NCI-H82 (cell line): ENCODE data around the gene RAB40C.

Experiments used
- DNase-seq: peaks from one replicate; lab custom pipeline; 2025; lab: John Stamatoyannopoulos, UW

Gene RAB40C

GRCh38 chr16:632486-633335, 42.8 kb downstream of the RAB40C start:
- no peak for DNase-seq

- no peak for DNase-seq
These were observed 43.6 kb downstream of the RAB40C start for GRCh38 chr16:633336-634050.

- no peak for DNase-seq
These were observed 44.3 kb downstream of the RAB40C start for GRCh38 chr16:634051-634670.

DNA sequence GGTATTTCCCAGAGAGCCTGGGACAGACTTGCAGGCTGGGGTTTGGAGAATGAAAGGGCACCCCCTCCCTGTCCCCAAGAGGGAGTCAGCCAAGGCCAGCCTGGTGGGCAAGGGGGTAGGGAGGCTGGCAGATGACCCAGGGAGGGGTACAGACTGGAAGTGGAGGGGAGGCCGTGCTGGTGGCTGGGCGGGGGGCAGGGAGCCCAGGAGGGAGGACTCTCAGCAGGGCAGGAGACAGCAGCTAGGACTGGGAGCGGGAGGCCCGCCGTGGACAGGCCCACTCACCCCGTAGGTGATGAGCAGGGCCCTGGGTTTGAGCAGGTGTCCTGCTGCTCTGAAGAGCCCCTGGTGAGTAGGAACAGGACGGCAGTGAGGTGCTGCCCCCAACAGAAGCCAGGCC, 45.1 kb downstream of the RAB40C start:
- no peak for DNase-seq

DNA sequence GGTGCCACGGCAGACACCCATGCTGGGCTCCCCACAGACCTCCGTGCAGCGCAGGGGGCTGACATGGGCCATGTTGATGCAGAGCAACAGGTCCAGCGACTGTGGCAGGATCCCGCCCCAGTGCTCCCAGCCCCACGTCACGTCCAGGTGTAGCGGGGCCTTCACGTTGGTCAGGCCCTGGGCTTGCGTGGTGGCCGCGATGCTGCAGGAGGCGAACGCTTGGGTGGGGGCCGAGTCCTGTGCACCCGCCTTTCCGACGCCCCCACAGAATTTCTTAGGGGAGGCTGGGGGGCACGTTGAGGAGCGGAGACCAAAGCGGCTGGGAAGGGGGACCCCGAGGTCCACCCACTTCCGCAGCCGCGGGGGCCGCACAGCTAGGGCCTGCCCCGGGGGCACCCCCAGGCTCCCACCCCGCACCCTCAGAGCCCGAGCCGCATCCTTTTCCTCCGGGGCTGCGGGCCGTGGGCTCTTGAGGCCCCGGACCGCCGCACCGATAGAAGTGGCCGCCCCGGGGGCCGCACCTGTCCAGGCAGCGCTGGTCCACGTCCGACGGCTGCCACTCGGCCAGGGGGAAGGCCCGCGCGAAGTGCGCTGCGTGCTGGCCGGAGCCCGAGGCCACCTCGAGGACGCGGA, 45.8 kb downstream of the RAB40C start:
- no peak for DNase-seq

- DNase-seq = peak; percentile 98
These were observed 46.6 kb downstream of the RAB40C start, which contains the start of gene METTL26 for GRCh38 chr16:636206-637080. Gene METTL26, minus strand, starts transcription at chr16:636305. Its CDS starts 15 bp downstream, at chr16:636290.

- peak; percentile 93 for DNase-seq
These were observed 47.5 kb downstream of the RAB40C start for GRCh38 chr16:637081-638018.

DNA sequence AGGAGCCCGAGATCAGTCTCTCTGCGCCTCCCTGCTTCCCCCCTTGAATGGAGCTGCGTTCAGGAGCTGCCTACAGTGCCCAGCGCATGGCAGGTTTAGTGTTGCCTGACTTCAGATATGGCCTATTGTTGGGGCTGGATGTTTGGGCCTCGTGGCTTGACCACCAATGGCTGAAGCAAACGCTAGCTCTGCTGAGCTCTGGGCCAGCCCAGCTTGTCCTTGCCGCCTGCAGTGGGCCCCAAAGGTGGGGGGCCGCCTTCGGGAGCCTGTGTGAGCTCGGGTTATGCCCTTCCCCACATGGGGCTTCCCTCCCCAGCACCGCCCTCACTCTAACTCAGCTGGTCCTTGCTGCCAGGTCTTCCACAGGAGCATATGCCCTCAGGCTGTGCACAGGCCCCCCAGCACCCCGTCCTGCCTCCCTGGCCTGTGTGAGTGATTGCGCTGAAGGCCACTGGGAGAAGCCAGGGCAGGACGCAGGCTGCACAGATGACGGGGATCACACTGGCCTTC, 48.2 kb downstream of the RAB40C start:
- no peak for DNase-seq

- DNase-seq = no peak
These were observed 49.0 kb downstream of the RAB40C start for GRCh38 chr16:638836-639235.

DNA sequence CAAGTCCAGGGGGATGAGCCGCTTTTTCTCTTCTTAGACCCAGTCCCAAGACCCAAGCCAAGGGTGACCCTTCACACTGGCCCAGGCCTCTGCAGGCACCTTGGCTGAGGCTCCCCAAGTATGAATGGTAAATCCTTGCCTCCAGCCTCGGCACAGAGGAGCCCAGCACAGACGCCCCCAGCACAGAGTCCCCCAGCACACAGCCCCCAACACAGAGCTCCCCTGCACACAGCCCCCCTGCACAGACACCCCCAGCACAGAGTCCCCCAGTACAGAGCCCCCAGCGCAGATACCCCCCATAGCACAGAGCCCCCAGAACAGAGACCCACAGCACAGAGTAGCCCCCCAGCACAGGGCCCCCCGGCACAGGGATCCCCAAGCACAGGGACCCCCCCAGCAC, 50.7 kb downstream of the RAB40C start:
- no peak for DNase-seq

DNA sequence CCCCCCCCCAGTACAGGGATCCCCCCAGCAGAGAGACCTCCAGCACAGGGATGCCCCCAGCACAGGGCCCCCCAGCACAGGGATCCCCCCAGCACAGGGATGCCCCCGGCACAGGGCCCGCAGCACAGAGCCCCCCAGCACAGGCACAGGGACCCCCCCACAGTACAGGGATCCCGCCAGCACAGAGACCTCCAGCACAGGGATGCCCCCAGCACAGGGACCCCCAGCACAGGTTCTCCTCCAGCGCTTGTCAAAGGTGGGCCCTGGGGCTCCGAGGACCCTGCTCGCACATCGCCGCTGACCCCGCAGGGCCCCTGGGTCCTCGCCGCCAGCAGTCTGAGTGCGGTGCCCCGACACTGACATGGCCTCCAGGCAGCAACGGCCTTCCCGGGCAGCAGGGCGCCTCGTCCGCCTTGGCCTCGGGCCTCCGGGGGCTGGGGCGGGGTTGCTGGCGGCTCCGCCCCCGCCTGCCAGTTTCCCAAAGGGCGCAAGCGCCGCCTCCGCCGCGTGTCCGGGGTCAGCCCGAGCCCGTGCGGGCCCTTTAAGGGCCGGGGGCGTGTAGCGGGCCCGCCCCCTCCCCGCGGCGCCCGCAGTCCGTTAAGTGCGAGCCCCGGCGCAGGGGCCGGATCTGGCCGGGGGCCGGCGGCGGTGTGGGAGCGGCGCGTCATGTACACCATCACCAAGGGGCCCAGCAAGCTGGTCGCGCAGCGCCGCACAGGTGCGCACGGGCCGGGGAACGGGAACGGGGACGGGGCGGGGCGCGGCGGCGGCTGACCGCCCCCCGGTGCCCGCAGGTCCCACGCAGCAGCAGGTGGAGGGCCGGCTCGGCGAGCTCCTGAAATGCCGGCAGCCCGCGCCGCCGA, 51.7 kb downstream of the RAB40C start, which contains the start of gene MCRIP2:
Gene MCRIP2, plus strand, starts transcription at position 503 of the 863 bp plus-strand sequence. Its CDS starts 164 bp downstream, at position 667.
- DNase-seq = peak; percentile 87

- DNase-seq = peak; percentile 45
These were observed 52.6 kb downstream of the RAB40C start for GRCh38 chr16:642189-643049.

- DNase-seq = no peak
These were observed 53.1 kb downstream of the RAB40C start for GRCh38 chr16:643050-643368.

- no peak for DNase-seq
These were observed 54.7 kb downstream of the RAB40C start for GRCh38 chr16:644556-644955.

- DNase-seq = no peak
These were observed 56.2 kb downstream of the RAB40C start for GRCh38 chr16:645852-646678.

DNA sequence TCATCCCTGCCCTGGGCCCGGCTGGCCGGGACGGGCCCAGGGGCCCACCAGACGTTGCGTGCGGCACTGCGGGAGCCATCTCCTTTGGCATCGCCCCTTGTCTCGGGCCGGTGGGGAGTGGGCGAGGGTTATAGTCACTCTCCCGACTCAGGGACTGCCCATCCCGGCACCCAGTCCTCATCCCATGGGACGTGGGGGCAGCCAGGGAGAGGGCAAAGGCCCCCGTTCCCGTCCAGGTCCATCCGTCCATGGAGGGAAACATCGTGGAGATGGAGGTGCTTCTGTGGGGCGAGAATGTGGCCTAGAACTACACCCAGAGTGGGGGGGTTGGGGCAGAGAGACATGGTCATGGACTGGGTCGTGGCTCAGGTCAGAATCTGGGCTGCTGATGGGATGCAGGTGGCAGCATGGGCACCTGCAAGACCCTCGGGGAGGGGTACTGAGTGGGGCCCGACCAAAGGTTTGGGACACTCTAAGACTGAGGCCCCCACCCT, 56.9 kb downstream of the RAB40C start:
- no peak for DNase-seq
